ENCODE data around the gene PGAP2.

GRCh38 chr11:3834349-3834663 lies 25.9 kb downstream of the PGAP2 start:
- TF ChIP-seq POLR2A (IDR thresholded peaks at IDR 0.05) (no peak), POLR2AphosphoS5 (IDR thresholded peaks at IDR 0.05) (no peak)
